RWPE1 (cell line): ENCODE measurements around the gene KIAA1614.

Experiments
- CTCF ChIA-PET: fragments of 350-600 bp; sonication (Branson Sonifier 250); formaldehyde crosslinking; extraction: SDS; loops from one replicate; lab custom pipeline; 2021; lab: Yijun Ruan, JAX
- POLR2A ChIA-PET: fragments of 400-600 bp; formaldehyde crosslinking; extraction: SDS; loops from one replicate; lab custom pipeline; 2020; ENCODE audit warnings: antibody characterized with exemption; ENCODE audit not compliant: low non-redundant PET; lab: Yijun Ruan, JAX
- DNase-seq: peaks from one replicate; pipeline ENCODE4 v3.0.0; 2012; ENCODE audit warnings: low spot score
- H3K27ac ChIP-seq: fragments of 450-650 bp; 2 replicates; pipeline ENCODE4 v1.5.1; 2017
- CTCF ChIP-seq: fragments of 450-650 bp; conservative IDR thresholded peaks from 2 replicates; pipeline ENCODE4 v1.5.1; 2017; ENCODE audit warnings: low read depth, mild to moderate bottlenecking

Gene KIAA1614

DNA sequence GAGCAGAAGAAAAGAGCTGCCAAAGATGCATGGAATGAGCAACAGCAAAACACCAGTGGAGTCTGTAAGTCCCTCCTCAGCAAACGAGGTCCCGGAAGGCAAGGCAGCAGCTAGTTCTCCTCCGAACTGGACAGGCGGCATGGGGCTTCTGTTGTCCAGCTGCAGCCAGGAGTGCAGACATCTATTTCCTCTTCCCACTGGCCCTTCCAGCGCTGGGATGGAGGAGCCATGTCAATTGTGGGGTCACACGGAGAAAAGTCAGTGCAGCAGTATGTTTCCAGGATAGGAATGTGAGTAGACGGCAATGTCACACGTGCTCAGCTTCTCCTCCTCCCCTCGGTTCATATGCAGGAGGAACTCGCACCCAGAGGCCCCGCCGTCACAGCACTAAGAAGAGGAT, 63.5 kb downstream of the KIAA1614 start:
- H3K27ac ChIP-seq = no peak overlapping the region
- ChIA-PET CTCF (no interaction called here), POLR2A (no interaction called here)
- no peak for DNase-seq
- no peak for TF ChIP-seq CTCF

GRCh38 chr1:180976732-180977357, 64.1 kb downstream of the KIAA1614 start:
- ChIA-PET POLR2A (no interaction called here), CTCF (no interaction called here)
- H3K27ac ChIP-seq = no peak overlapping the region
- no peak for DNase-seq
- TF ChIP-seq CTCF = no peak

GRCh38 chr1:180981596-180982387, 69.1 kb downstream of the KIAA1614 start:
- DNase-seq = no peak
- no peak for TF ChIP-seq CTCF
- CTCF ChIA-PET = no interaction called here
- H3K27ac ChIP-seq = no peak overlapping the region
- POLR2A ChIA-PET = no interaction called here

GRCh38 chr1:180982422-180982821, 69.7 kb downstream of the KIAA1614 start:
- ChIA-PET POLR2A (no interaction called here), CTCF (no interaction called here)
- TF ChIP-seq CTCF = no peak
- no peak overlapping the region for H3K27ac ChIP-seq
- no peak for DNase-seq

GRCh38 chr1:180988253-180988752, 75.6 kb downstream of the KIAA1614 start:
- POLR2A ChIA-PET = no interaction called here
- TF ChIP-seq CTCF = no peak
- CTCF ChIA-PET = no interaction called here
- no peak overlapping the region for H3K27ac ChIP-seq
- DNase-seq = no peak

DNA sequence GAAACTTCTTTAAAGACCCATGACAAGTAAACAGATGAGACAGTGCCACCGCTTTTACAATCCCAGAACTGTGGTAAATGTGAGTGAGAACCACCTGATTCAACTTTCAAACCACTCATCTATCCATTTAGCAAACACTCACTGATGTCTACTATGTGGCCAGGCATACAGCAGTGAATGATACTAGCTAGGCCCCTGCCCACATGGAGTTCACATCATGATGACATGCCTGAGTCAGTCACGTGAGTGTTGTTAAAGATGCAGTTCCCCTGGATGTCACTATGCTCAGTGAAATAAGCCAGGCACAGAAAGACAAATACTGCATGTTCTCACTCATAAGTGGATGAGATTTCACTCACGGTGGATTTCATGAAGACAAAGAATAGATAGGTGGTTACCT, 81.6 kb downstream of the KIAA1614 start:
- no peak for TF ChIP-seq CTCF
- DNase-seq = no peak
- H3K27ac ChIP-seq = no peak overlapping the region
- POLR2A ChIA-PET = no interaction called here
- CTCF ChIA-PET = interaction anchor here (1.0 kb wide), 1 partner anchor 148 kb away, joined by 3 read pairs; no protein-coding TSS in a partner anchor
